ENCODE measurements around the gene SOAT1. TPM values are rescaled to one million over a fixed set of nuclear protein-coding genes. Genes with fewer than 3 reads are reported as not detected.

The SOAT1 gene
- total RNA-seq, 3 donors from 2014 or later = 18.7 to 28.2 (median 22.4) TPM

DNA sequence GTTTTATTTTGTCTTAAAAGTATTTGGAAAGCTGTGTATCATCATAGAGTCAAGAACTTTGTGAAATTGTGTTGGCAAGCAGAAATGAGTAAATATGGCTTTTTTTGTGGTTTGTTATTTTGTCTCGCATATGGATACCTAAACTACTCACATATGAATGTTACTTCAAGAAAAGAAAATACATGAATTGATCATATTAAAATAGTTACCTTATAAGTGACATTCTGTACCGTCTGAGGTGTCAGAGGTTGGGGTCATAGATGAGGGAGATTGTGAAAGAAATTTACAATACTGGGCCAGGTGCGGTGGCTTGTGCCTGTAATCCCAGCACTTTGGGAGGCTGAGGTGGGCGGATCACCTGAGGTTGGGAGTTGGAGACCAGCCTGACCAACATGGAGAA lies 40.8 kb downstream of the SOAT1 start:
- no peaks in the 10 kb centered on the region for H3K9me3 ChIP-seq
- no peak for TF ChIP-seq POLR2AphosphoS5 (IDR thresholded peaks at IDR 0.05)
- TF ChIP-seq, protein P1, sequence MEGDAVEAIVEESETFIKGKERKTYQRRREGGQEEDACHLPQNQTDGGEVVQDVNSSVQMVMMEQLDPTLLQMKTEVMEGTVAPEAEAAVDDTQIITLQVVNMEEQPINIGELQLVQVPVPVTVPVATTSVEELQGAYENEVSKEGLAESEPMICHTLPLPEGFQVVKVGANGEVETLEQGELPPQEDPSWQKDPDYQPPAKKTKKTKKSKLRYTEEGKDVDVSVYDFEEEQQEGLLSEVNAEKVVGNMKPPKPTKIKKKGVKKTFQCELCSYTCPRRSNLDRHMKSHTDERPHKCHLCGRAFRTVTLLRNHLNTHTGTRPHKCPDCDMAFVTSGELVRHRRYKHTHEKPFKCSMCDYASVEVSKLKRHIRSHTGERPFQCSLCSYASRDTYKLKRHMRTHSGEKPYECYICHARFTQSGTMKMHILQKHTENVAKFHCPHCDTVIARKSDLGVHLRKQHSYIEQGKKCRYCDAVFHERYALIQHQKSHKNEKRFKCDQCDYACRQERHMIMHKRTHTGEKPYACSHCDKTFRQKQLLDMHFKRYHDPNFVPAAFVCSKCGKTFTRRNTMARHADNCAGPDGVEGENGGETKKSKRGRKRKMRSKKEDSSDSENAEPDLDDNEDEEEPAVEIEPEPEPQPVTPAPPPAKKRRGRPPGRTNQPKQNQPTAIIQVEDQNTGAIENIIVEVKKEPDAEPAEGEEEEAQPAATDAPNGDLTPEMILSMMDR (IDR thresholded peaks at IDR 0.05) = no peak
- TF ChIP-seq POLR2A (IDR thresholded peaks at IDR 0.05) = no peak
- intact Hi-C loops (cut with DNase I; ENCODE audit: low total_unique reads) = no loop called here

DNA sequence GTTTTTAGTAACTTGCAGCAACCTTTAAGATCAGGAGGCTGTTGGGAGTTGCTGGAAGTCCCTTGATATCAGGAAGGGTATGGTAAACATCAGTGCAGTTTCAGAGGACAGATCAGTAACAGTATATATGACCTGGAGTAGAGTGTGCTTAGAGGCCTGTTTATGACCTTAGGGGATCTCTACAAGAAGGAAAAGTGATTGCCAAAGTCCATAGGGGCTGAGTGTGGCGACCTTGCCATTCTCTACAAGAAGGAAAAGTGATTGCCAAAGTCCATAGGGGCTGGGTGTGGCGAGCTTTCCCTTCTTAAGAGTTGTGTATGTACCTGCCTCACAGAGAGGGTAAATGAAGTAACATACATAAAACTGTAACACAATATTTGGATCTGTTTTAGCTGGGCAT lies 43.7 kb downstream of the SOAT1 start:
- Histone ChIP-seq H3K4me1 (no peaks in the 10 kb centered on the region), H3K27me3 (no peaks in the 10 kb centered on the region), H3K9me3 (no peaks in the 10 kb centered on the region), H3K4me3 (no peak overlapping the region), H3K27ac (no peak overlapping the region), H3K36me3 (no peaks in the 10 kb centered on the region)
- intact Hi-C loops (cut with DNase I; ENCODE audit: low total_unique reads) = no loop called here
- TF ChIP-seq POLR2AphosphoS5 (IDR thresholded peaks at IDR 0.05) = no peak
- TF ChIP-seq, protein P1 (IDR thresholded peaks at IDR 0.05) = no peak
- no peak for TF ChIP-seq POLR2A (IDR thresholded peaks at IDR 0.05)
- no peak for DNase-seq (ENCODE audit: low spot score in 2 of 2)

More for the DNA sequence above, 40.8 kb downstream of the SOAT1 start:
- no peak for DNase-seq (ENCODE audit: low spot score in 2 of 2)
- no peaks in the 10 kb centered on the region for H3K36me3 ChIP-seq
- no peaks in the 10 kb centered on the region for H3K4me1 ChIP-seq
- H3K27me3 ChIP-seq = no peaks in the 10 kb centered on the region
- no peak overlapping the region for H3K4me3 ChIP-seq
- no peak overlapping the region for H3K27ac ChIP-seq

DNA sequence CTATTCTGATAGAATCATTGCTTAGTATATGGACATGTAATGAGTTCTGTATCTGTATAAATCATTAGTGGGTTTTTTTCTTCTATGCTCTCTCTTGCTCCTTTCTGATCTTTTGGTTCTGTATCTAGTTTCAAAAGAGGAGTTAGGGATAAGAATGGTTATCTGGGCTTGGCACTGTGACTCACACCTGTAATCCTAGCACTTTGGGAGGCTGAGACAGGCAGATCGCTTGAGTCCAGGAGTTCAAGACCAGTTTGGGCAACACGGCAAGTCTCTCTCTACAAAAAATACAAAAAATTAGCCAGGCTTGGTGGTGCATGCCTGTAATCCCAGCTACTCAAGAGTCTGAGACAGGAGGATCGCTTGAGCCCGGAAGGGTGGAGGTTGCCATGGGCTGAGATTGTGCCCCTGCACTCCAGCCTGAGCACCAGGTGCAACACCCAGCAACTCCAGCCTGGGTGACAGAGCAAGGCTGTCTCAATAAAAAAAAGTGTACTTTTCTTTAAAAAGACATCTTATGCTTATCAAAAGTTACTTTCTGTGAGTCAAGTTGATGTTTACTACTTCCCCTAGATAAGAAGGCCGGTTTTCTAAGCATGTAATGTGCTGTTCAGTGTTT lies 44.5 kb downstream of the SOAT1 start:
- H3K4me3 ChIP-seq = no peak overlapping the region
- no peaks in the 10 kb centered on the region for H3K9me3 ChIP-seq
- H3K27ac ChIP-seq = no peak overlapping the region
- TF ChIP-seq POLR2A (IDR thresholded peaks at IDR 0.05) = no peak
- TF ChIP-seq, protein P1 (IDR thresholded peaks at IDR 0.05) = no peak
- TF ChIP-seq POLR2AphosphoS5 (IDR thresholded peaks at IDR 0.05) = no peak
- no peaks in the 10 kb centered on the region for H3K36me3 ChIP-seq
- no peaks in the 10 kb centered on the region for H3K27me3 ChIP-seq
- intact Hi-C loops (cut with DNase I; ENCODE audit: low total_unique reads) = no loop called here
- no peak for DNase-seq (ENCODE audit: low spot score in 2 of 2)
- no peaks in the 10 kb centered on the region for H3K4me1 ChIP-seq

DNA sequence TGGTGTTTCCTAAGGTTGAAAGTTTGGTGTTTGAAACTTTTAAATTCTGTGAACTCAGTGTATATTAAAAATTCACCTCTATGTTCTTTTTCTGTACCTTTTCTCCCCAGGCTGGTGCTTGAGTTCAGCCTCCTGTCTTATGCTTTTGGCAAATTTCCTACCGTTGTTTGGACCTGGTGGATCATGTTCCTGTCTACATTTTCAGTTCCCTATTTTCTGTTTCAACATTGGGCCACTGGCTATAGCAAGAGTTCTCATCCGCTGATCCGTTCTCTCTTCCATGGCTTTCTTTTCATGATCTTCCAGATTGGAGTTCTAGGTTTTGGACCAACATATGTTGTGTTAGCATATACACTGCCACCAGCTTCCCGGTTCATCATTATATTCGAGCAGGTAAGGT lies 47.3 kb downstream of the SOAT1 start:
- Histone ChIP-seq H3K27ac (no peak overlapping the region), H3K36me3 (no peaks in the 10 kb centered on the region), H3K4me3 (no peak overlapping the region), H3K9me3 (no peaks in the 10 kb centered on the region), H3K4me1 (no peaks in the 10 kb centered on the region), H3K27me3 (no peaks in the 10 kb centered on the region)
- intact Hi-C loops (cut with DNase I; ENCODE audit: low total_unique reads) = no loop called here
- no peak for DNase-seq (ENCODE audit: low spot score in 2 of 2)
- no peak for TF ChIP-seq POLR2A (IDR thresholded peaks at IDR 0.05)
- TF ChIP-seq, protein P1 (IDR thresholded peaks at IDR 0.05) = no peak
- TF ChIP-seq POLR2AphosphoS5 (IDR thresholded peaks at IDR 0.05) = no peak

GRCh38 chr1:179341943-179342547 lies 48.4 kb downstream of the SOAT1 start:
- no peak for DNase-seq (ENCODE audit: low spot score in 2 of 2)
- Histone ChIP-seq H3K4me1 (no peaks in the 10 kb centered on the region), H3K4me3 (no peak overlapping the region), H3K27ac (no peak overlapping the region), H3K36me3 (no peaks in the 10 kb centered on the region), H3K9me3 (no peaks in the 10 kb centered on the region), H3K27me3 (no peaks in the 10 kb centered on the region)
- intact Hi-C loops (cut with DNase I; ENCODE audit: low total_unique reads) = no loop called here
- TF ChIP-seq POLR2A (IDR thresholded peaks at IDR 0.05) = no peak
- no peak for TF ChIP-seq POLR2AphosphoS5 (IDR thresholded peaks at IDR 0.05)
- TF ChIP-seq, protein P1 (IDR thresholded peaks at IDR 0.05) = no peak
